HepG2 (cell line): ENCODE measurements around the gene PVRIG.

Source experiments
- HOXD1 ChIP-seq: sonication (generic); formaldehyde crosslinking; IDR thresholded peaks from 2 replicates; pipeline ENCODE4 v1.5.0; 2020; ENCODE audit warnings: missing genetic modification reagents
- LCORL ChIP-seq, 2 experiments: fragments of 450-650 bp in 1 of 2; sonication (generic) in 1 of 2; formaldehyde crosslinking in 1 of 2; IDR thresholded peaks; 2 replicates each; pipeline versions ENCODE4 v1.5.0 to v1.6.1; 2017 to 2020; ENCODE audit warnings: antibody characterized with exemption in 1 of 2, missing genetic modification reagents in 1 of 2

DNA sequence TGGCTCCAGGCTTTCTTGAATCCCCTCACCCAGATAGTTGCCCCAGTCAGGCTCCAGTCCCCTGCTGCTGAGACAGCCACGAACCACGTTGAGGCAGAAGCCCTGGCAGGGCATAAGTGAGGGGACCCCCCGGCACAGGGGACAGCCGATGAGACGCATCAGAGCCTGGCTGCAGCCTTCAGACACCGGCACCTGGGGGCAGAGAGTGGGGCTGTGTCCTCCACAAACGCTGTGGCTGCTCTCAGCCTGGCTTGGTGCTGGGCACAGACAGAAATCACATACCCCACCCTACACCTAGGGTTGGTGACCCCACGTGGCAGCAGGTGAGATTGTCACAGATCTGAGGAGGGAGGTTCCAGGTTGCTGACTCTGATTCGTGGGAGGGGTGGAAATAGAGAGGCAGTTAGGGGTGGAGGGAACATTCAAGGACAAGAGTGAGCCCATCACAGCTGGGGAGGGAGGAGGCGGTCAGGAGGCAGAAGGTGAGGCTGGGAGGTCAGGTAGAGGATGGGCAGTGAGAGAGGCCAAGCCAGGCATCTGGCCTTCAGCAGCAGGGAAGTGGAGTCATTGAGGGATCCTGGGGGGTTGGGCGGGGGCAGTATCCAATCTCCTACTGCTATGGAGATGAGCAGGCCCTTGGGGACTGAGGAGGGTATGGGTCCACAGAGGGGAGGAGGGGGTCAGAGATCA is 45.8 kb upstream of the PVRIG start:
- TF ChIP-seq LCORL (IDR thresholded peaks at IDR 0.05) (no peak), LCORL (CRISPR knock-in tag; IDR thresholded peaks at IDR 0.05) (no peak), HOXD1 (CRISPR knock-in tag) (no peak)
